MCF 10A (cell line): ENCODE data around the gene SATB1. TPM values are rescaled to one million over a fixed set of nuclear protein-coding genes. Genes with fewer than 3 reads are reported as not detected.

Experiments used
- BruUV-seq: library from RNA; stranded (reverse); fragments of 400-500 nt; replicated peaks from 2 replicates; lab custom pipeline; 2021; lab: Mats Ljungman, UMichigan
- CTCF ChIA-PET: fragments of 300-600 bp; sonication (Branson Sonifier 250); formaldehyde crosslinking; extraction: SDS; loops from one replicate; lab custom pipeline; 2021; ENCODE audit warnings: antibody characterized with exemption, inconsistent platforms; lab: Yijun Ruan, JAX
- POLR2A ChIA-PET: fragments of 300-600, 350-650 bp; sonication (Branson Sonifier 250); formaldehyde crosslinking; extraction: SDS; loops from one replicate; lab custom pipeline; 2020; ENCODE audit warnings: antibody characterized with exemption, inconsistent platforms; lab: Yijun Ruan, JAX
- DNase-seq: peaks from one replicate; pipeline ENCODE4 v3.0.0-alpha.2; 2018; ENCODE audit not compliant: unreplicated experiment
- H3K27ac Mint-ChIP-seq: one replicate; pipeline ENCODE4 v1.8.0; 2022; ENCODE audit warnings: mild to moderate bottlenecking, low read depth, mixed read lengths; ENCODE audit not compliant: unreplicated experiment
- H3K27me3 Mint-ChIP-seq: one replicate; pipeline ENCODE4 v1.8.0; 2022; ENCODE audit warnings: mixed read lengths; ENCODE audit not compliant: insufficient read depth, unreplicated experiment
- H3K36me3 Mint-ChIP-seq: one replicate; pipeline ENCODE4 v1.8.0; 2022; ENCODE audit warnings: mild to moderate bottlenecking, moderate library complexity, mixed read lengths; ENCODE audit not compliant: insufficient read depth, unreplicated experiment
- H3K4me1 Mint-ChIP-seq: one replicate; pipeline ENCODE4 v1.8.0; 2022; ENCODE audit warnings: mixed read lengths; ENCODE audit not compliant: insufficient read depth, unreplicated experiment
- H3K4me3 Mint-ChIP-seq: one replicate; pipeline ENCODE4 v1.8.0; 2022; ENCODE audit warnings: mild to moderate bottlenecking, moderate library complexity, mixed read lengths; ENCODE audit not compliant: unreplicated experiment
- H3K9me3 Mint-ChIP-seq: one replicate; pipeline ENCODE4 v1.8.0; 2022; ENCODE audit warnings: mixed read lengths; ENCODE audit not compliant: unreplicated experiment
- intact Hi-C: fragments of 100-400 bp; cut with micrococcal nuclease; formaldehyde crosslinking; loops from 2 replicates; pipeline ENCODE4 v1.14.1; 2022
- total RNA-seq: library from RNA; stranded (reverse); gene quantifications from 2 replicates; pipeline ENCODE4 v1.2.3, GENCODE V29; 2022
- TF ChIP-seq, protein P1 (sequence below): fragments of 200-600 bp; IDR thresholded peaks from one replicate; pipeline ENCODE4 v1.8.0; 2022; ENCODE audit warnings: antibody characterized with exemption, mild to moderate bottlenecking; ENCODE audit not compliant: unreplicated experiment

Gene SATB1
- total RNA-seq, 1 experiment from 2014 or later = 0.23 TPM

DNA sequence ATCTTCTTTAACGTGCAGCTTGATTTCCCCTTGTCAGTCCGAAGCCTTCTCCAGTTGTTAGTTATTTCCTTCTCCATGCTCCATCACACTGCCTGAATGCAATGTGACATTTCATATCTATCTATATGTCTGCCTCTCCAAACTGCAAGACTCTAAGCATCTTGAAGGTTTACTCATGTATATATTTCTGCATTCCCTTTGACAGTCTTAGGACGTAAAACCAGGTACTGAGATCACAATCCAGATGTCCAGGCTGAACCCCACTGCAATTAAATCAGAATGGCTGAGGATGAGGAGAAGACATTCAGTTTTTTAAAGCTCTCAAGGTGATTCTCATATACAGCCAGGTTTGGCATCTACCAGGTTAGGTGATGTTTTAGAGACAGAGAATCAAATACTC lies 6.1 kb upstream of the SATB1 start:
- H3K9me3 Mint-ChIP-seq = no peaks in the 10 kb centered on the region
- H3K36me3 Mint-ChIP-seq = no peaks in the 10 kb centered on the region
- no peak overlapping the region for H3K27ac Mint-ChIP-seq

DNA sequence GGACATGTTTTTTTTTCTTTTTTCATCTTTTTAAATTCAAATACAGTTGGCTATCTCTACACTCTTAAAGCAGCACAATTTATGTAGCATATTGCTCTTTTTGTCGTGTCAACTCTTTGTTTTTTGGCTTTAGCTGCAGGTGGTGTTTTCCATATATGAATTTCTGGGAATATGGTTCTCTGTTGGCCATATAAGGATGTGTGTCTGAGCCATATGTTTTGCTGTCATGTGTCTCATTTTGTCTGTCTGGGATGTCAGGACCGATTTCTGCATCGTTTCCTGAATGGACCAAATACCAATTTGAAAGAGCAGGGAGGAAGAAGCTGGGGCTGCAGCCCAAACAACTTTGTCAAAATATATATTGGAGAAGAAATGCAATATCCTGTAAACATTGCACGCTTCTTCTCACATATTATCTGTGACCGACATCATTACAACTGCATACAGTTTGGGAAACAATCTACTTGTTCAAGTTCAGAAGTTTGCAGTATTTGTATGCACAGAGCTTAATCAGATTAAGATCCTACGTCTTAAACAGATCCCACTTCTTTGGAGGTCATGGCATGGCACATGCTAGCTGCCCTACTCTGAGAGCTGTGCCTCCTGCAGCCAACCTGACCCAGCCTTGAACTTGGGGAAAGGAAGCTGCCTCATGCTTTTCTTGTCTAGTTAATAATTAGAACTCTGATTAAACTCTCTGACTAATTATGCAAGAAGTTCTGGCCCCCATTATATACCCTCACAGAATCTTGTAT lies 4.0 kb upstream of the SATB1 start:
- DNase-seq = no peak
- ChIA-PET CTCF (interaction anchor here (0.6 kb wide), 2 partner anchors 40 to 41 kb away, joined by 3 to 4 read pairs; no protein-coding TSS in a partner anchor), POLR2A (no interaction called here)
- Mint-ChIP-seq H3K36me3 (no peaks in the 10 kb centered on the region), H3K27ac (no peak overlapping the region), H3K4me1 (no peaks in the 10 kb centered on the region), H3K27me3 (peaks cover 90% of the 10 kb centered on the region), H3K9me3 (no peaks in the 10 kb centered on the region), H3K4me3 (no peak overlapping the region)
- BruUV-seq = no TSS peak
- intact Hi-C loops = loop anchor here (10.0 kb wide), 1 partner anchor 556 kb away; no protein-coding TSS in a partner anchor
- TF ChIP-seq, protein P1, sequence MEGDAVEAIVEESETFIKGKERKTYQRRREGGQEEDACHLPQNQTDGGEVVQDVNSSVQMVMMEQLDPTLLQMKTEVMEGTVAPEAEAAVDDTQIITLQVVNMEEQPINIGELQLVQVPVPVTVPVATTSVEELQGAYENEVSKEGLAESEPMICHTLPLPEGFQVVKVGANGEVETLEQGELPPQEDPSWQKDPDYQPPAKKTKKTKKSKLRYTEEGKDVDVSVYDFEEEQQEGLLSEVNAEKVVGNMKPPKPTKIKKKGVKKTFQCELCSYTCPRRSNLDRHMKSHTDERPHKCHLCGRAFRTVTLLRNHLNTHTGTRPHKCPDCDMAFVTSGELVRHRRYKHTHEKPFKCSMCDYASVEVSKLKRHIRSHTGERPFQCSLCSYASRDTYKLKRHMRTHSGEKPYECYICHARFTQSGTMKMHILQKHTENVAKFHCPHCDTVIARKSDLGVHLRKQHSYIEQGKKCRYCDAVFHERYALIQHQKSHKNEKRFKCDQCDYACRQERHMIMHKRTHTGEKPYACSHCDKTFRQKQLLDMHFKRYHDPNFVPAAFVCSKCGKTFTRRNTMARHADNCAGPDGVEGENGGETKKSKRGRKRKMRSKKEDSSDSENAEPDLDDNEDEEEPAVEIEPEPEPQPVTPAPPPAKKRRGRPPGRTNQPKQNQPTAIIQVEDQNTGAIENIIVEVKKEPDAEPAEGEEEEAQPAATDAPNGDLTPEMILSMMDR = no peak

More for the DNA sequence above, 6.1 kb upstream of the SATB1 start:
- ChIA-PET CTCF (interaction anchor here (0.6 to 1.2 kb wide), 3 partner anchors 41 to 1131 kb away, joined by 4 to 5 read pairs (median 4); no protein-coding TSS in a partner anchor), POLR2A (interaction anchor here (1.2 kb wide), 1 partner anchor 9 kb away, joined by 3 read pairs; no protein-coding TSS in a partner anchor)
- TF ChIP-seq, protein P1 = no peak
- DNase-seq = no peak
- no TSS peak for BruUV-seq
- H3K4me1 Mint-ChIP-seq = no peaks in the 10 kb centered on the region
- intact Hi-C loops = no loop called here
- peaks cover 87% of the 10 kb centered on the region for H3K27me3 Mint-ChIP-seq
- no peak overlapping the region for H3K4me3 Mint-ChIP-seq

DNA sequence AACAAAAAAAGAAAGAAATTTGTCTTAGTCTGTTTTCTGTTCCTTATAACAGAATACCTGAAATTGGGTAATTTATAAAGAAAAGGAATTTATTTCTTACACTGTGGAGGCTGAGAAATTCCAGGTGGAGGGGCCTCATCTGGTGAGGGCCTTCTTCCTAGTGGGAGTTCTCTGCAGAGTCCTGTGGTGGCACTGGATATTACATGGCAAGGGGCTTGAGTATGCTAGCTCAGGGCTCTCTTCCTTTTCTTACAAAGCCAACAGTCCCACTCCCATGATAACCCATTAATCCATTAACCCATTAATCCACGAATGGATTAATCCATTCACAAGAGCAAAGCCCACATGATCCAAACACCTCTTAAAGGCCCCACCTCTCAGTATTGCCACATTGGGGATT lies 2.9 kb upstream of the SATB1 start:
- Mint-ChIP-seq H3K27me3 (peaks cover 99% of the 10 kb centered on the region), H3K4me3 (no peak overlapping the region), H3K9me3 (no peaks in the 10 kb centered on the region), H3K27ac (no peak overlapping the region), H3K36me3 (no peaks in the 10 kb centered on the region), H3K4me1 (peaks cover 9% of the 10 kb centered on the region)
- TF ChIP-seq, protein P1 = no peak
- BruUV-seq = no TSS peak
- POLR2A ChIA-PET = no interaction called here
- no peak for DNase-seq
- CTCF ChIA-PET = no interaction called here
- intact Hi-C loops = loop anchor here (10.0 kb wide), 1 partner anchor 557 kb away; no protein-coding TSS in a partner anchor

DNA sequence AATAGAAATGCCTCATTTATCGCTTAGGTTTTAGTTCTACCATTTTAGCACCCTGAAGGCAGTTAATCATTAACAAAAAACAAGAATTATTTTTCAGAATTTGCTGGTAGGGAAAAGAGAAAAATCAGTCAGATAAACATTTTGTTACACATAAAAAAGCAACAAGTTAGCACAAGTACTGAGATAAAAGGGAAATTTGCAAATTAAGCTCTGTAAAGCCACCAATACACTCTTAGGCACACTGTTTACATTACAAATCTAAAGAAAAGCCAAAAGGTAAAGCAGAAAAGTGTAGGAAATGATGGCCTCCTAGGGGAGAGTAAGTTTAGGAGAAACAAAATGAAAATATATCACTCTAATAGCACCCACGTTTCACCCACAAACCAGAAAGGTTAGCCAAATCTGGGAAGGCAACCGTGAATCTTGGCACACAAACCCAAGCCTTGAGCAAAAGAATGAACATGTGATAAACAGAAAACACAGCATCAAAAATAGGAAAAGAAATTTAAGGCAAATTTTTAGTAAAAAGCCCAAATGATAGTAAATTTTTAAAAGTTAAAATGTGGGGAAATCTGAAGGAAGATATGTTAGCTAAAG lies 1.6 kb upstream of the SATB1 start:
- CTCF ChIA-PET = interaction anchor here (0.9 kb wide), 1 partner anchor 951 kb away, joined by 5 read pairs; no protein-coding TSS in a partner anchor
- POLR2A ChIA-PET = no interaction called here
- Mint-ChIP-seq H3K4me3 (no peak overlapping the region), H3K27me3 (peaks cover 99% of the 10 kb centered on the region), H3K9me3 (no peaks in the 10 kb centered on the region), H3K4me1 (peaks cover 9% of the 10 kb centered on the region), H3K27ac (no peak overlapping the region), H3K36me3 (no peaks in the 10 kb centered on the region)
- intact Hi-C loops = loop anchor here (10.0 kb wide), 1 partner anchor 558 kb away; no protein-coding TSS in a partner anchor
- TF ChIP-seq, protein P1 = no peak
- no TSS peak for BruUV-seq
- DNase-seq = no peak
